H1 (cell line): ENCODE results near the gene PASD1.

Experiments used
- NRF1 ChIP-seq: IDR thresholded peaks from 2 replicates; pipeline ENCODE4 v1.6.1; 2011; ENCODE audit warnings: mild to moderate bottlenecking, low read depth, low read length, improper control_type of control experiment
- SIN3A ChIP-seq, 2 experiments: IDR thresholded peaks in 1 of 2; conservative IDR thresholded peaks in 1 of 2; 2 replicates each; pipeline ENCODE4 v1.6.1; 2011 to 2012; ENCODE audit warnings: low read length in 2 of 2, improper control_type of control experiment in 1 of 2, low read depth in 1 of 2, mild to moderate bottlenecking in 1 of 2

- no peak for TF ChIP-seq NRF1
- no peak for TF ChIP-seq SIN3A (conservative IDR thresholded peaks at IDR 0.05 in 1 of 2, IDR thresholded peaks at IDR 0.05 in 1 of 2; ENCODE audit: low read depth in 1 of 2, low read length in 2 of 2)
These were observed 32.8 kb downstream of the PASD1 start for GRCh38 chrX:151596282-151596681.
